ENCODE results near the gene TBC1D3I.

Gene TBC1D3I

GRCh38 chr17:36205637-36206485 is 58.5 kb downstream of the TBC1D3I start:
- no peak for DNase-seq

DNA sequence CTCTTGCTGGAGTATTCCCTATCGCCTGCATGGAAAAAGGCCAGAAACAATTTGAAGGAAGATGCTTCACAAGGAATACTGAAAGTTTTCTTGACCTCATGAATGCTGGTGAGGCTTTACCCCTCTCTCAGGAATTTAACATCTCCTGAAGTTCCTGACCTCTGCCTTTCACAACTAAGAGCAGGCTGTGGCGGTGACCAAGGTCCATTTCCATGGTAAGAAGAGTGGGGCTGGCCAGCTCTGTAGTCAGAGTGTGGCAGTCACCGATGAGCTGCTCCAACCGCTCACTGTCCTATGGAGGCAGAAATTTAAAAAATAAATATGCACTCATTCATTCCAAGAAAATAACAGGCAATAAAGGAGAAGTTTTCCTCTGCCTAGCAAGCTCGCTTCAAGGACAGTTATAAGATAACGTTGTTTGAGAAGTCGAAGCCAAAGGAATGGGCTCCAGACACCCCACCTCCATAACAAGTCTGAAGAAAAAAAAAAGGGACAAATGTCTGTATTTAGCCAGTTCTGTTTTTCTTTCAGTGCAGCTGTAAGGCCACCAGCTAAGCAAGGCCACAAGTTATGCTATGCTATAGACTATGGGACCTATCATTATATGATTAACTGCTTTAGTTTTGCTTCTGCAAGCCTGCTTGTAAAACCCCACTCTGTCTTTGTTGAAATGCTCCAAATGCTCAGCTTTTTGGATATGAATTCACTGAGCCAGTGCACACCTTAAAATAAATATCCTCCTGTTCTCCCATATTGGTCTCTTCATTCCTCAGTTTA is 59.5 kb downstream of the TBC1D3I start:
- DNase-seq = no peak

All from NCI-H1105 treated with DMSO at 0.1 percent for 48 hours (cell line).